ENCODE data around the gene B4GALT4.
"Not testable (repeated sequence)": the region's sequence is repeated elsewhere in the genome, so short reads cannot be mapped to it uniquely, and the experiment has no call there.

Gene B4GALT4, protein sequence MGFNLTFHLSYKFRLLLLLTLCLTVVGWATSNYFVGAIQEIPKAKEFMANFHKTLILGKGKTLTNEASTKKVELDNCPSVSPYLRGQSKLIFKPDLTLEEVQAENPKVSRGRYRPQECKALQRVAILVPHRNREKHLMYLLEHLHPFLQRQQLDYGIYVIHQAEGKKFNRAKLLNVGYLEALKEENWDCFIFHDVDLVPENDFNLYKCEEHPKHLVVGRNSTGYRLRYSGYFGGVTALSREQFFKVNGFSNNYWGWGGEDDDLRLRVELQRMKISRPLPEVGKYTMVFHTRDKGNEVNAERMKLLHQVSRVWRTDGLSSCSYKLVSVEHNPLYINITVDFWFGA

DNA sequence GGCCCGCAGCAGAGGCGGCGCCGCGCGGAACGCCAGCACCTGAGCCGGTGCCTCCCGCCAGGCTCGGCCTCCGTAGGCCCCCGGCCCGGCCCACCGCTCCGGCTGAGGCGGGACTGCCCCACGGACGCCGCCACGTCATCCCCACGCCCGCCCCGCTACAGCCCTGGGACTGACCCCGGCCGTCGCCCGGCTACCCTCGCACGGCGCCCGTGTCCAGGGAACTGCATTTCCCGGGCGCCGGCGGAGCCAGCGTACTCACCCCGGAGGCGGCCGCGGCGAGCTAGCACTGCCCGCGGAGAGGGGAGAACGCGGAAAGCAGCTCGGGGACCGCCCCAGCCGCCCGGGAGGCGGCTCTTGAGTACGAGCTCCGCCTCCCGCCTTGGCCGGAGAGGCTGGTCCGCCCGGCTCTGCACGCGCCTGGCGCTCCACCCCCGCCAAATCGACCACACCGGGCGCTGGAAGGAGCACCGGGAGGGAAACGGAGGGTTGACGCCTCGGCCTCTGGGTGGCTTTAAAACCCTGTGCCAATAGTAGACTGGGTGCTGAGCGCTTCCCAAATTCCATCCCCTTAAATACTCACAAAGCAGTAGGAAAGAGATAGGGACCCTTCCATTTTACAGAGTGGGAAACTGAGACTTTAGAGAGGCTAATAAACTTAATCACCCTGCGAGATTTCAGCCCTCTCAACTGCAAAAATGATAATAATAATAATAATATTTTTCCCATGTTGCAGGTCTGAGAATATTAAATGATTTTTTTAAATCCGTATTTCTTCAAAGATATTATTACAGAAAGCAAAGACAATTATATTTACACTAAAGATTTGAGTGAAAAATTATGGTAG lies at the start of gene B4GALT4:
Gene B4GALT4, minus strand, starts transcription at position 288 of the 844 bp plus-strand sequence. CDS start 10,779 bp downstream, outside the sequence.
- DNase-seq: peak; percentile 66

DNA sequence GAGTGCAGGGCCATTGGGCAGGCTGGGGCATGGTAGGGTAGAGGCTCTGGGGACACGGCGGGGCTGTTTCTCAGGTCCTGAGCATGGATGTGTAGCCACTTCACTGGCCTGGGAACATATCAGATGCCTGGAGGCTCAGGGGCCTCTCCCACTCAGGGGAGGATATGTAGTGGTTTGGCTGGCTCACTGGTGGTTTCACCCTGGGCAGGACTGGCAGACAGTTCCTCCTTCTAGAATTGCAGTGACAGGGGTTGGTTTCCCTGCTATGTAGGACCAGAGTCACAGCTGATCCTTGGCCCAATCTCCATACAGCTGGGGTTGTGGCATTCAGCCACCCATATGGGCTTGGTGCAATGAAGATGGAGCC lies 48.7 kb upstream of the B4GALT4 start:
- DNase-seq: no peak

GRCh38 chr3:119288669-119289403 lies 48.2 kb upstream of the B4GALT4 start:
- DNase-seq: no peak

DNA sequence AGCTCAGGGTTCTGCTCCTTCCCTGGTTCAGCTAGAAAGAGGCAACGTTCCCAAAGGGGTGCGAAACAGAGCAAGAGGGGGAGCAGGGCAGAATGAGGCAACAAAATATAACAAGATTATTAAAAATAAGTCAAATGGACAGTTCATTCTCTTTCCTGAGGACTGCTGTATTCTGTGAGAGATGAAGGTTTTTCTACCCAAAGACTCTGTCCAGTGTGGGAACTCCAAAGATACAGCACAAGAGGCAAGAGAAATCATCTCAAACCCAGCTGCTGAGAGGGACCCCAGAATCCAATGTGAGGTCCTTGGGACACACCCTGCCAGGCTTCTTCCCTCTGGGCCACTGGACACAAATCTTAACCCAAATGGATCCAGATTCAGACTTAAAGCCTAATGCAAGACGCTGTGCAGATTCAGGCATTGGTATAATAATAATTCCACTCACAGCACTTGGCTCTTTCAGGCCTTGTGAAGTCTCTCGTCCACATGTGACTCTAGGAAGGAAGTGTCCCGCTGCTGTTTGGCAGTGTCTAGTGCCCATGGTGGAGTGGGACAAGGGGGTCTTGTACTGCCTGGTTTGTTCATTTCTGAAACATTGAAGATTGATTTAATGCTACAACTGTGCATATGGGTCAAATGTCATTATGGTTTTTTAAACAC lies 39.0 kb upstream of the B4GALT4 start:
- DNase-seq: no peak

DNA sequence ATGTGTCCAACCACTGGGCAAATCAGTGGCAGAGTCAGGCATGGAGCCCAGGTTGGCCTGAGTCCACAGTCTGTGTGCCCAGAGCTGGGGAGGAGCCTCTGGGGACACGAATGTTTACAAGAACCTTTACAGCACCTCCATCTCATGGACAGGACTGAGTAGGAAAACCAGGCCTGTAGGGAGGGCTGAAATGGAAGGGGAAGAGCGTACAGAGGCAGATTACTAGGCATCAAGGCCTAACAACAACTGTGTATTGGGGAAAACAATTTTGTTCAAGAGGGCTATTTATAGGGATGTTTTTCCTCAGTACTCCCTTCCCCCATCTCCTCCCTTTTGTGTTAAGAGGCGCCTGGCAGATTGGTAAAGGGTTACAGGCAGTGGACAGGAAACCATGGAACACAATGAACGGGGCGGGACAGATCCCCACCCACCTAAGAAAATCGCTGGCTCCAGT lies 38.5 kb upstream of the B4GALT4 start:
- no peak for DNase-seq

- DNase-seq: no peak
Observed at GRCh38 chr3:119276680-119277079, 36.0 kb upstream of the B4GALT4 start.

DNA sequence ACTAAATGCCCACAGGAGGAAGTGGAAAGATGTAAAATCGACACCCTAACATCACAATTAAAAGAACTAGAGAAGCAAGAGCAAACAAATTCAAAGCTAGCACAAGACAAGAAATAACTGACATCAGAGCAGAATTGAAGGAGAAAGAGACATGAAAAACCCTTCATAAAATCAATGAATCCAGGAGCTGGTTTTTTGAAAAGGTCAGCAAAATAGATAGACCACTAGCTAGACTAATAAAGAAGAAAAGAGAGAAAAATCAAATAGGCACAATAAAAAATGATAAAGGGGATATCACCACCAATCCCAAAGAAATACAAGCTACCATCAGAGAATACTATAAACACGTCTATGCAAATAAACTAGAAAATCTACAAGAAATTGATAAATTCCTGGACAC lies 29.5 kb upstream of the B4GALT4 start:
- DNase-seq: not testable (repeated sequence)

GRCh38 chr3:119261055-119261454 lies 20.4 kb upstream of the B4GALT4 start:
- no peak for DNase-seq

DNA sequence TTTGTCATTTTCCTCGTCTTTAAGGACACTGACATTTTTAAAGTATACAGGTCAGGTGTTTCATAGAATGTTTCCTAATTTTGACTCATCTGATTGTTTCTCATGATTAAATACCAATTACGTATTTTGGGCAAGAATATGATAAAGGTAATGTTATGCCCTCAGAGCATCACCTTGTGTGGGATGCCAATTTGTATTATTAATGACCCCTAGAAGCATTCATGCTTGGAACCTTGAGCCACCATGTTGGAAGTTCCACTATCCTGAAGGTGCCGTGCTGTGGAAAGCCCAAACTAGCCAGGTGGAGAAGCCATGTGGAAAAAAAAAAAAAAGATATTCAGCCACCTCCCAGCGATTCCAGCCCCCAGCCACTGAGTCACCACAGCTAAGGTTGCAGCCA lies 19.1 kb upstream of the B4GALT4 start:
- DNase-seq: no peak

- DNase-seq: no peak
Observed at GRCh38 chr3:119258915-119259314, 18.2 kb upstream of the B4GALT4 start.

- DNase-seq: no peak
Observed at GRCh38 chr3:119257654-119258410, 17.2 kb upstream of the B4GALT4 start.

GRCh38 chr3:119257111-119257510 lies 16.4 kb upstream of the B4GALT4 start:
- DNase-seq: no peak

- no peak for DNase-seq
Observed at GRCh38 chr3:119255214-119255613, 14.5 kb upstream of the B4GALT4 start.

- peak; percentile 12 for DNase-seq
Observed at GRCh38 chr3:119245778-119246177, 5.1 kb upstream of the B4GALT4 start.

GRCh38 chr3:119243712-119244111 lies 3.0 kb upstream of the B4GALT4 start:
- no peak for DNase-seq

GRCh38 chr3:119243058-119243529 lies 2.4 kb upstream of the B4GALT4 start:
- DNase-seq: not testable (repeated sequence)

GRCh38 chr3:119242387-119243057 lies 1.8 kb upstream of the B4GALT4 start:
- not testable (repeated sequence) for DNase-seq

- no peak for DNase-seq
Observed at GRCh38 chr3:119240101-119240590, 532 bp downstream of the B4GALT4 start.

DNA sequence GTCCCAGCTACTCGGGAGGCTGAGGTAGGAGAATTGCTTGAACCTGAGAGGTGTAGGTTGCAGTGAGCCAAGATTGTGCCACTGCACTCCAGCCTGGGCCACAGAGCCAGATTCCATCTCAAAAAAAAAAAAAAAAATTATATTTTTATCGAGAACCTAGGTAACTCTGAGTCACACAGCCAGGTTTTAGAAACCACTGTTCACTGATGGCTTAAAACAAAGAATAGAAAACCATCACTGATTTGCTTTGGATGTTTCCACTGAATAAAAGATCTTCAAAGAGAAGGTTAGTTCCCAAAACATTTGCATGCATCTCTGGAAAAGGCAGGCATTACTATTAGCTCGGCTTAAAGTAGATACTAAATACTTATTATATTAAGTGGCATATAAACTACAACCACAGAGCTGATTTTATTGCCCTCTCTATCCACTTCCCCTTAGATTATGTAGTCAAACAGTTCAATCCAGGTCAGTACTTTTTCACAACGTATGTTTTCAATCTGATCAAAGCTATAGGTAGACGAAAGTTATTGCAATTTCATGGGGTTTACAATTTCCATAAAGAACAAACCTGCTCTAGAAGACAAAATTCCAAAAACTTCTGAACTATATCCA lies 1.4 kb downstream of the B4GALT4 start:
- no peak for DNase-seq

DNA sequence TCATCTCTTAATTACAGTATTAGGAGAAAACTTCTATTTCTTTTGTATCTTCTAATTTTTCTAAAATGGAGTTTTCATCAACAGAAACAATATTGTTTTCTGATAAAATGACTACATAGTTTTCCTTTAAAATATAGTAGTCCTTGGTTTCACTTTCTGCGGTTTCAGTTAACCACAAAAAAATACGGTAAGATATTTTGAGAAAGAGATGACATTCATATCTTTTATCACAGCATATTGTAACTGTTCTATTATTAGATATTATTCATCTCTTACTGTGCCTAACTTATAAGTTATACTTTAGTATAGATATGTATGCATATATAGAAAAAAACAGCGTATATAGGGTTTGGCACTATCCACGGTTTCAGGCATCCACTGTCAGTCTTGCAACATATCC lies 2.3 kb downstream of the B4GALT4 start:
- no peak for DNase-seq

DNA sequence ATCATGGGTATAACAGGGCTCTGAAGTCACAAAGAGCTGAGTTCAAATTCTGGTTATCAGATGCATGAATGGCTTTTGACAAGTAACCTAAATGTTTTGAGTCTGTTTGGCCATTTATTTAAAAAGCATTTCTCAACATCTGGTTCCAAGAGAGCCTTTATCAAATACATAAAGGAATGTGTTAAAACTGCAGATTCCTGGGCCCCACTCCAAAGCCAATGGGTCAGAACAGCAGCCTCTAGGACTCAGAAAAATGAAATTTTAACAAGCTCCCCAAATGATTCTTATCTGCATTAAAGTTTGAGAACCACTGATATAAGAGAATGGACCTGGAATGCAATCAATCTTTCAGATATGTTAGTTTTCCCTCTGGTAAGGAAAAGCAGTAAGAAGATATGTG lies 3.4 kb downstream of the B4GALT4 start:
- no peak for DNase-seq
